GM12864 (cell line): ENCODE data around the gene SP4.

ENCODE experiments used
- DNase-seq: peaks from one replicate; pipeline ENCODE4 v3.0.0-alpha.2; 2011; ENCODE audit warnings: low read depth
- H3K4me3 ChIP-seq: 2 replicates; pipeline ENCODE4 v1.5.1; 2011; ENCODE audit warnings: mild to moderate bottlenecking, low read depth, low read length, control low read depth
- TF ChIP-seq, protein P1 (sequence below): IDR thresholded peaks from 2 replicates; pipeline ENCODE4 v1.5.1; 2011; ENCODE audit warnings: low read depth, mild to moderate bottlenecking, moderate library complexity, low read length, control low read depth, inconsistent platforms; ENCODE audit errors: missing control alignments

The SP4 gene

DNA sequence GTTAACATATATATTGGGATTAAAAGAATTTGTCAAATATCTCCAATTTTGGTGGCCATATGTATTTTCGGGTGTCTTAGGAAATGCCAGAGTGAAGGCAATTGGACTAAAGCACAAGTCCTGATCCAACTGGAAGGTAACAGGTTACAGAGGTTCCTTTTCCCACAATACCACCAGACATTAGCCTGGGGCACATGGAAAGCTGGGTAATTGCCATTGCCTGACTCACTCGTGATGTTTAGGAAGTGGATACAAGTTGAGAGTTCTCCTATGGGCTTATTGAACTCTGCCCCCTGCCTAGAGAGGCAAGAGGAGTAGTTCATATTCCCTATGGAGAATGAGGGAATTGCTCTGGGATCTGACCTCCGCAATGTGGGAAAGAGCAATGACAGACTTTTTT is 120.6 kb downstream of the SP4 start:
- TF ChIP-seq, protein P1, sequence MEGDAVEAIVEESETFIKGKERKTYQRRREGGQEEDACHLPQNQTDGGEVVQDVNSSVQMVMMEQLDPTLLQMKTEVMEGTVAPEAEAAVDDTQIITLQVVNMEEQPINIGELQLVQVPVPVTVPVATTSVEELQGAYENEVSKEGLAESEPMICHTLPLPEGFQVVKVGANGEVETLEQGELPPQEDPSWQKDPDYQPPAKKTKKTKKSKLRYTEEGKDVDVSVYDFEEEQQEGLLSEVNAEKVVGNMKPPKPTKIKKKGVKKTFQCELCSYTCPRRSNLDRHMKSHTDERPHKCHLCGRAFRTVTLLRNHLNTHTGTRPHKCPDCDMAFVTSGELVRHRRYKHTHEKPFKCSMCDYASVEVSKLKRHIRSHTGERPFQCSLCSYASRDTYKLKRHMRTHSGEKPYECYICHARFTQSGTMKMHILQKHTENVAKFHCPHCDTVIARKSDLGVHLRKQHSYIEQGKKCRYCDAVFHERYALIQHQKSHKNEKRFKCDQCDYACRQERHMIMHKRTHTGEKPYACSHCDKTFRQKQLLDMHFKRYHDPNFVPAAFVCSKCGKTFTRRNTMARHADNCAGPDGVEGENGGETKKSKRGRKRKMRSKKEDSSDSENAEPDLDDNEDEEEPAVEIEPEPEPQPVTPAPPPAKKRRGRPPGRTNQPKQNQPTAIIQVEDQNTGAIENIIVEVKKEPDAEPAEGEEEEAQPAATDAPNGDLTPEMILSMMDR, result no peak
- H3K4me3 ChIP-seq, result no peak overlapping the region
- no peak for DNase-seq

DNA sequence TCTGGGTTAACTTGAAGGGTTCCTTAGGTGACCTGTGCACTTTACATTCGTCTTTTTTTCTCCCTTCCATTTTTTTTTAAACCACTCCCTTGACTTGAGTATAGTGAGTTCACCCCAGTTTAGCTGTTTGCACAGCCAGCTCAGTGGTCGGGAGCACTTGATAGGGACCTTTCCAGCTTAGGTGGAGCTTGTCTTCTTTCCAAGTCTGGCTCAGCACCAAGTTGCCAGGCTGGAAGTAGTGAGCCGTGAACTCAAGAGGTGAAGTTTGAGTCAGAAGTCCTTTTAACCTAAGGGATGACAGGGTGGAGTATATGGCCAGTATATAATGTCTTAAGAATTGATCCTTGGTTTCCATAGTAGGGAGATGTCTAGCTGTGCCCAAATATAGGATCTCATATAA is 122.2 kb downstream of the SP4 start:
- no peak overlapping the region for H3K4me3 ChIP-seq
- no peak for DNase-seq
- TF ChIP-seq, protein P1, result no peak

DNA sequence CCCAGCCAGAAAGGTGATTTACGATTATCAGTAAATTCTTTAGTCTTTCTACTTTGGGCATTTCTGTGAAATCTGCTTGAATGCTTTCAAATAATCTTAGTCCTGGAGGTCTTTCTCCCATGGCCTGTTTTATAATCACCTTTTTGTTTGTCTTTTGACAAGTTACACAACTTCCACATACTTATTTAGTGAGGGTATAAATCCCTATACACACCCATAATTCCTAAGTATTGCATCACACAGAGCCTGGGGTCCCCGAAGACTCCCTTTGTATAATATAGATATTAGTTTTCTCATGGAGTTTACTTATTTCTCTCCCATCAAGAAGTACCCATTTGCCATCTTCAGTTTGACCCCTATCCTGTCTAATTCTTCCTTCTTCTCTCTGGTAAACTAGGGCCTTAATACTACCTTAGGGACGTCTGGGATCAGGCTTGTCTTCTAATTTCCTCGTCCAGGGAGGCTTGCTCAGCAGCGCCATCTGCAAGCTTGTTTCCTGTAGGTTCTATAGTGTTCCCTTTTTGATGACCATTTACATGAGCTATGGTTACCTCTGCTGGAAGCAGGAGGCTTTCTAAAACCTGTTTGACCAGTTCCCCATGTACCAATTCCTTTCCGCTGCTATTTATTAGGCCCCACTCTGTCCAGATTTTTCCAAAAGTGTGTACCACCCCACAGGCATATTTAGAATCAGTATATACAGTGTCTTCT is 123.1 kb downstream of the SP4 start:
- no peak for DNase-seq

DNA sequence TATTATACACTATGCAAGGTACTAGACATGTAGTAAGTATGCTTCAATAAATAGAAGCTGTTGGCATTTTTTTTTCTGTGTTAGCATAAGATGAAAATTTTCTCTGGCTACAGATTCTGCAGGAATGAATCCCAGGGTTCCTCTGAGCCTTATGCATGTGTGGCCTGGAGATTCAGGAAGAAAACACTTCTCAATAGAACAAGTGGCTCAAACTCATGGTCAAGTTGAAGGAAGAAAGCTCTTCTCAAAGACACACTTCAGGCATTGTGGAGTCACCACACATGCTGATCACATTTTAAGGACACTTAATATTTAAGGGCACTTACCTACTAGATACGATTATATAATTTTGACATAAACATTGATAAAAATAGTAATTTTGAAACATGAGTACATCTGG is 134.5 kb downstream of the SP4 start:
- TF ChIP-seq, protein P1, result no peak
- H3K4me3 ChIP-seq, result no peak overlapping the region
- no peak for DNase-seq

More for the DNA sequence above, 123.1 kb downstream of the SP4 start:
- TF ChIP-seq, protein P1, result no peak
- no peak overlapping the region for H3K4me3 ChIP-seq
